C4-2B (cell line): Measurements from ENCODE around the gene MALSU1.

Source experiments
- H3K27ac ChIP-seq: fragments of 450-650 bp; 2 replicates; pipeline ENCODE4 v1.5.1; 2017
- CTCF ChIP-seq: fragments of 450-650 bp; conservative IDR thresholded peaks from 2 replicates; pipeline ENCODE4 v1.5.1; 2017; ENCODE audit warnings: mild to moderate bottlenecking
- ZFX ChIP-seq: fragments of 450-650 bp; IDR thresholded peaks from 2 replicates; pipeline ENCODE4 v1.6.1; 2017

Gene MALSU1

GRCh38 chr7:23266918-23267317, 32.2 kb upstream of the MALSU1 start:
- TF ChIP-seq CTCF (no peak), ZFX (no peak)

GRCh38 chr7:23267357-23267756, 31.8 kb upstream of the MALSU1 start:
- TF ChIP-seq CTCF (no peak), ZFX (no peak)
- H3K27ac ChIP-seq: no peak overlapping the region

More at GRCh38 chr7:23266918-23267317, 32.2 kb upstream of the MALSU1 start:
- H3K27ac ChIP-seq: no peak overlapping the region

- no peak for TF ChIP-seq CTCF
- no peak for TF ChIP-seq ZFX
Observed at GRCh38 chr7:23268167-23268566, 31.0 kb upstream of the MALSU1 start.

DNA sequence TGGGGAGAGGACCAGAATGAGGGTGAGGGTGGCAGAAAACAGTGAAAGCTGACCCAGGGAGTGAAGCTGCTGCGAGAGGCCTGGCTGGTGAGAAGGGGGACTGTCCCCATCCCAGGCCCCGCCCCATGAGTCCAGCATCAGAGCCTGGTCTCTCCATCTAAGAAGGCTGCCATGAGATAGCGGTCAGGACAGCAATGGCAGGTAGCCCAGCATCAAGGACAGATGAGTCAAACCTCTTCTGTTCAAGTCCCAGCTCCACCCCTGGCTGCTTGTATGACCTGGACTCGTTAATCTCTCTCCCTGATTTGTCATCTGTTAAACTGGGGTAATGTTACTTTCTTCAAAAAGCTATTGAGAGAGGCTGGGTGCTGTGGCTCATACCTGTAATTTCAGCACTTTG, 30.4 kb upstream of the MALSU1 start:
- no peak overlapping the region for H3K27ac ChIP-seq
- TF ChIP-seq ZFX (no peak), CTCF (no peak)

More at GRCh38 chr7:23268167-23268566, 31.0 kb upstream of the MALSU1 start:
- no peak overlapping the region for H3K27ac ChIP-seq

DNA sequence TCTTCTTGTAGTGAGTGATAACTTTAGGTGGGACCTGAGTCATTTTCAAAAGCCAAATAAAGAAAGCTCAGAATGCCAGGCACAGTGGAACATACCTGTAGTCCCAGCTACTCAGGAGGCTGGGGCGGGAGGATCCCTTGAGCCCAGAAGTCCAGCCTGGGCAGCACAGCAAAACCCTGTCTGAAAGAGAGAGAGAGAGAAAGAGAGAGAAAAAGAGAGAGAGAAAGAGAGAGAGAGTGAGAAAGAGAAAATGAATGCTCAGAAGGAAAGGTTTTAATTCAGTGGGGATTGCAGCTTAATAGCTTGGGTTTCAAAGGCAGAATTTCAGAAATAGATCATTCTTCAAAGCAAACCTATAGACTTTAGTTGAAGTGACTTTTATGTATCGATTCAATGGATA, 26.9 kb upstream of the MALSU1 start:
- no peak overlapping the region for H3K27ac ChIP-seq
- TF ChIP-seq ZFX: no peak
- TF ChIP-seq CTCF: no peak

GRCh38 chr7:23273141-23273599, 26.0 kb upstream of the MALSU1 start:
- peak overlapping the region; percentile 48 for H3K27ac ChIP-seq
- TF ChIP-seq CTCF: peak; percentile 97
- no peak for TF ChIP-seq ZFX

DNA sequence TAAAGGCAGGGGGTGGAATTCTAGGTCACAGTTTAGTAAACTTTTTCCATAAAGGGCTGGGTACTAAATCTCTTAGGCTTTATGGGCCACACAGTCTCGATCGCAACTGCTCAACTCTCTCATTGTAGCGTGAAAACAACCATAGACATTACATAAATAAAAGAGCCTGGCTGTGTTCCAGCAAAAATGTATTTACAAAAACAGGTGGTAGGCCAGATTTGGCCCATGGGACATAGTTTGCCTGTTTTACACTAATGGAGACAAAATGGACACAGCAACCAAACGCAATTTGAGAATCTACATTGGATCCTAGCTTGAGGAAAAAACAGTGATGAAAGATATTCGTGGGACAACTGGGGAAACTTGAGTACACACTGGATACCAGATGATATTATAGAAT, 23.2 kb upstream of the MALSU1 start:
- no peak overlapping the region for H3K27ac ChIP-seq
- no peak for TF ChIP-seq ZFX
- TF ChIP-seq CTCF: no peak
